H9 (cell line): Measurements from ENCODE around the gene UQCR10. TPM values are rescaled to one million over a fixed set of nuclear protein-coding genes. Genes with fewer than 3 reads are reported as not detected.

Experiments
- DNase-seq: peaks from one replicate; pipeline ENCODE4 v3.0.0-alpha.2; 2017
- H2AFZ ChIP-seq: one replicate; pipeline ENCODE4 v1.6.1; 2013; ENCODE audit warnings: mild to moderate bottlenecking, low read length, control low read depth, moderate library complexity
- H2AK5ac ChIP-seq: 2 replicates; pipeline ENCODE4 v1.6.1; 2013; ENCODE audit warnings: low read length, control low read depth, mixed read lengths; ENCODE audit not compliant: insufficient read length
- H2BK120ac ChIP-seq: one replicate; pipeline ENCODE4 v1.6.1; 2013; ENCODE audit warnings: low read depth, mild to moderate bottlenecking, low read length, control low read depth, inconsistent platforms; ENCODE audit not compliant: poor library complexity, severe bottlenecking
- H2BK12ac ChIP-seq: 2 replicates; pipeline ENCODE4 v1.6.1; 2013; ENCODE audit warnings: low read length, control low read depth, mixed read lengths, low read depth; ENCODE audit not compliant: insufficient read length
- H2BK15ac ChIP-seq: 2 replicates; pipeline ENCODE4 v1.6.1; 2013; ENCODE audit warnings: low read depth, low read length, control low read depth
- H2BK20ac ChIP-seq: one replicate; pipeline ENCODE4 v1.6.1; 2013; ENCODE audit warnings: low read depth, mild to moderate bottlenecking, low read length, control low read depth, inconsistent platforms; ENCODE audit not compliant: poor library complexity, severe bottlenecking
- H2BK5ac ChIP-seq: 2 replicates; pipeline ENCODE4 v1.6.1; 2013; ENCODE audit warnings: low read length, control low read depth, mixed read lengths; ENCODE audit not compliant: insufficient read length
- H3K14ac ChIP-seq: 2 replicates; pipeline ENCODE4 v1.6.1; 2013; ENCODE audit warnings: low read length, control low read depth; ENCODE audit not compliant: insufficient read depth
- H3K18ac ChIP-seq: 2 replicates; pipeline ENCODE4 v1.6.1; 2013; ENCODE audit warnings: low read depth, mild to moderate bottlenecking, mixed read lengths, low read length, control low read depth; ENCODE audit not compliant: insufficient read length
- H3K23ac ChIP-seq: 2 replicates; pipeline ENCODE4 v1.6.1; 2013; ENCODE audit warnings: low read length, control low read depth, mixed read lengths, low read depth; ENCODE audit not compliant: insufficient read length
- H3K23me2 ChIP-seq: 2 replicates; pipeline ENCODE4 v1.6.1; 2013; ENCODE audit warnings: low read depth, mild to moderate bottlenecking, mixed read lengths, low read length, control low read depth; ENCODE audit not compliant: insufficient read length, poor library complexity, severe bottlenecking
- H3K27ac ChIP-seq: 2 replicates; pipeline ENCODE4 v1.5.1; 2013; ENCODE audit warnings: low read length, control low read depth, mixed read lengths, low read depth; ENCODE audit not compliant: insufficient read length
- H3K27me3 ChIP-seq: 2 replicates; pipeline ENCODE4 v1.6.1; 2013; ENCODE audit warnings: low read length, control low read depth, inconsistent platforms; ENCODE audit not compliant: insufficient read depth
- H3K4ac ChIP-seq: 2 replicates; pipeline ENCODE4 v1.6.1; 2013; ENCODE audit warnings: low read depth, mild to moderate bottlenecking, control low read depth, inconsistent platforms, low read length, moderate library complexity
- H3K4me1 ChIP-seq: 2 replicates; pipeline ENCODE4 v1.6.1; 2013; ENCODE audit warnings: low read length, control low read depth, inconsistent platforms; ENCODE audit not compliant: insufficient read depth
- H3K4me2 ChIP-seq: 2 replicates; pipeline ENCODE4 v1.6.1; 2013; ENCODE audit warnings: low read length, control low read depth, mixed read lengths; ENCODE audit not compliant: insufficient read length, insufficient read depth
- H3K56ac ChIP-seq: 2 replicates; pipeline ENCODE4 v1.6.1; 2013; ENCODE audit warnings: low read depth, mild to moderate bottlenecking, mixed read lengths, low read length, control low read depth; ENCODE audit not compliant: insufficient read length
- H3K79me1 ChIP-seq: 2 replicates; pipeline ENCODE4 v1.6.1; 2013; ENCODE audit warnings: low read depth, mild to moderate bottlenecking, moderate library complexity, low read length, control low read depth, inconsistent platforms; ENCODE audit not compliant: insufficient read depth, poor library complexity, severe bottlenecking
- H3K79me2 ChIP-seq: 2 replicates; pipeline ENCODE4 v1.6.1; 2013; ENCODE audit warnings: low read length, control low read depth, inconsistent platforms; ENCODE audit not compliant: insufficient read depth
- H3K9ac ChIP-seq: 2 replicates; pipeline ENCODE4 v1.6.1; 2013; ENCODE audit warnings: low read length, control low read depth, mixed read lengths; ENCODE audit not compliant: insufficient read length; ENCODE audit errors: extremely low read depth
- H3K9me3 ChIP-seq: one replicate; pipeline ENCODE4 v1.6.1; 2013; ENCODE audit warnings: low read depth, low read length, inconsistent platforms; ENCODE audit not compliant: control insufficient read depth
- H3T11ph ChIP-seq: one replicate; pipeline ENCODE4 v1.6.1; 2013; ENCODE audit warnings: mild to moderate bottlenecking, low read length, control low read depth, inconsistent platforms
- H4K20me1 ChIP-seq: one replicate; pipeline ENCODE4 v1.6.1; 2013; ENCODE audit not compliant: control insufficient read depth, insufficient read length, insufficient read depth
- H4K5ac ChIP-seq: 2 replicates; pipeline ENCODE4 v1.6.1; 2013; ENCODE audit warnings: low read depth, mild to moderate bottlenecking, mixed read lengths, low read length, control low read depth; ENCODE audit not compliant: insufficient read length
- H4K8ac ChIP-seq: replicated peaks from 2 replicates; pipeline ENCODE4 v1.6.1; 2013; ENCODE audit warnings: low read length, control low read depth, mixed read lengths, low read depth; ENCODE audit not compliant: insufficient read length
- H4K91ac ChIP-seq: 2 replicates; pipeline ENCODE4 v1.6.1; 2013; ENCODE audit warnings: low read depth, mild to moderate bottlenecking, moderate library complexity, mixed read lengths, low read length, control low read depth; ENCODE audit not compliant: insufficient read length
- H3K27ac Mint-ChIP-seq, 3 experiments: 2 replicates in 2 of 3; 3 replicates in 1 of 3; pipeline ENCODE4 v1.8.0; 2020 to 2021; ENCODE audit warnings: mixed read lengths in 3 of 3, mild to moderate bottlenecking in 1 of 3, moderate library complexity in 1 of 3
- H3K27me3 Mint-ChIP-seq: 2 replicates; pipeline ENCODE4 v1.8.0; 2021; ENCODE audit warnings: low read depth, mild to moderate bottlenecking, moderate library complexity, mixed read lengths
- H3K36me3 Mint-ChIP-seq, 3 experiments: 2 replicates in 2 of 3; 3 replicates in 1 of 3; pipeline ENCODE4 v1.8.0; 2020 to 2021; ENCODE audit warnings: low read depth in 3 of 3, mixed read lengths in 3 of 3; ENCODE audit not compliant: insufficient read depth in 1 of 3
- H3K4me1 Mint-ChIP-seq, 2 experiments: 2 replicates each; pipeline ENCODE4 v1.8.0; 2020; ENCODE audit warnings: mixed read lengths in 2 of 2
- H3K4me3 Mint-ChIP-seq, 2 experiments: 2 replicates in 1 of 2; 3 replicates in 1 of 2; pipeline ENCODE4 v1.8.0; 2020 to 2021; ENCODE audit warnings: mild to moderate bottlenecking in 2 of 2, mixed read lengths in 2 of 2, moderate library complexity in 1 of 2
- H3K9me3 Mint-ChIP-seq, 2 experiments: 2 replicates in 1 of 2; 3 replicates in 1 of 2; pipeline ENCODE4 v1.8.0; 2020; ENCODE audit warnings: mild to moderate bottlenecking in 2 of 2, mixed read lengths in 2 of 2, moderate library complexity in 1 of 2
- CTCF ChIP-seq: fragments of 200-600 bp; sonication (generic); conservative IDR thresholded peaks from 3 replicates; pipeline ENCODE4 v1.8.0; 2021; ENCODE audit warnings: antibody characterized with exemption, mild to moderate bottlenecking
- WGBS: extraction: QIAGEN DNeasy Blood & Tissue Kit; methylation state at CpG from one replicate; pipeline ENCODE4 v1.1.7; 2013; ENCODE audit warnings: missing lambda C conversion rate, low lambda C conversion rate, mixed read lengths; ENCODE audit not compliant: insufficient read length; ENCODE audit errors: extremely low coverage; 5-methylcytosine and 5-hydroxymethylcytosine counted together
- total RNA-seq: library from RNA; stranded (reverse); gene quantifications from 2 replicates; pipeline ENCODE4 v1.2.1, GENCODE V29; 2021

Gene UQCR10
- total RNA-seq, 1 experiment from 2014 or later: 124 TPM

GRCh38 chr22:29772170-29772641 lies 5.0 kb downstream of the UQCR10 start:
- Mint-ChIP-seq H3K36me3 (peaks cover 12 to 29% (median 24%) of the 10 kb centered on the region in 3 experiments; a peak in 6 of 7 replicates), H3K27me3 (peaks cover 10% of the 10 kb centered on the region), H3K4me3 (no peak overlapping the region), H3K9me3 (no peaks in the 10 kb centered on the region), H3K27ac (peak overlapping the region in 1 of 3 experiments; percentile 82; a peak in 2 of 7 replicates), H3K4me1 (peaks cover 9% of the 10 kb centered on the region in 2 experiments)
- peak; percentile 67 for TF ChIP-seq CTCF
- Histone ChIP-seq H3T11ph (no peak overlapping the region), H3K4me2 (no peak overlapping the region), H3K23me2 (peaks cover 7% of the 10 kb centered on the region), H3K27ac (no peak overlapping the region), H4K91ac (no peak overlapping the region), H2BK120ac (no peak overlapping the region), H2BK20ac (no peak overlapping the region), H4K5ac (no peak overlapping the region), H2BK12ac (no peak overlapping the region), H3K9me3 (no peaks in the 10 kb centered on the region), H3K27me3 (no peaks in the 10 kb centered on the region), H3K18ac (no peak overlapping the region), H3K79me1 (no peaks in the 10 kb centered on the region), H2BK5ac (no peak overlapping the region), H3K23ac (no peak overlapping the region), H2AK5ac (no peak overlapping the region), H4K20me1 (no peaks in the 10 kb centered on the region), H4K8ac (no peak overlapping the region), H2AFZ (no peak overlapping the region), H2BK15ac (no peak overlapping the region), H3K4ac (no peak overlapping the region), H3K9ac (no peak overlapping the region), H3K14ac (no peak overlapping the region), H3K4me1 (no peaks in the 10 kb centered on the region; the same call in 1 of the 2 replicates), H3K79me2 (peaks cover 7% of the 10 kb centered on the region; the same call in 1 of the 2 replicates), H3K56ac (no peak overlapping the region)
- peak; percentile 45 for DNase-seq
- WGBS: no CpG with 5 or more reads among the region's 5 CpGs
